GM13976 (cell line): Measurements from ENCODE around the gene CD47.

Source experiments
- DNase-seq: peaks from one replicate; pipeline ENCODE4 v3.0.0; 2012; ENCODE audit warnings: low spot score
- CTCF ChIP-seq: IDR thresholded peaks from 2 replicates; pipeline ENCODE4 v1.5.1; 2012; ENCODE audit warnings: borderline replicate concordance, mild to moderate bottlenecking; ENCODE audit not compliant: insufficient read depth; ENCODE audit errors: extremely low read depth, missing control alignments, control extremely low read depth
- in situ Hi-C: fragments of 300-500 bp; cut with MboI; formaldehyde crosslinking; loops from one replicate; pipeline ENCODE4 v1.12.0; 2022; ENCODE audit warnings: low sequenced_read_pairs, mixed read lengths, inconsistent platforms; ENCODE audit not compliant: unreplicated experiment

CD47 gene

GRCh38 chr3:108036401-108036800 is 54.4 kb downstream of the CD47 start:
- DNase-seq = no peak
- TF ChIP-seq CTCF = no peak
- in situ Hi-C loops = no loop called here

GRCh38 chr3:108035751-108036150 is 55.1 kb downstream of the CD47 start:
- in situ Hi-C loops = no loop called here
- DNase-seq = no peak
- no peak for TF ChIP-seq CTCF

- in situ Hi-C loops = no loop called here
- no peak for DNase-seq
- no peak for TF ChIP-seq CTCF
Measured at GRCh38 chr3:108031895-108032294, 58.9 kb downstream of the CD47 start.

GRCh38 chr3:108030960-108031359 is 59.9 kb downstream of the CD47 start:
- TF ChIP-seq CTCF = no peak
- DNase-seq = no peak
- in situ Hi-C loops = no loop called here

- TF ChIP-seq CTCF = no peak
- no peak for DNase-seq
- in situ Hi-C loops = no loop called here
Measured at GRCh38 chr3:108029466-108029865, 61.4 kb downstream of the CD47 start.

- no peak for TF ChIP-seq CTCF
- in situ Hi-C loops = no loop called here
- DNase-seq = no peak
Measured at GRCh38 chr3:108028896-108029295, 61.9 kb downstream of the CD47 start.

- TF ChIP-seq CTCF = no peak
- no peak for DNase-seq
- in situ Hi-C loops = no loop called here
Measured at GRCh38 chr3:108025177-108025576, 65.7 kb downstream of the CD47 start.
